Skeletal muscle cell (primary cell): ENCODE results near the gene TRA2A.
"Not testable (repeated sequence)": the region's sequence is repeated elsewhere in the genome, so short reads cannot be mapped to it uniquely, and the experiment has no call there.

Source experiments
- DNase-seq: peaks from one replicate; pipeline ENCODE4 v3.0.0-alpha.2; 2010; ENCODE audit warnings: low read depth
- H3K4me3 ChIP-seq: 2 replicates; pipeline ENCODE4 v1.5.1; 2011; ENCODE audit warnings: low read depth, mild to moderate bottlenecking, control low read depth, low read length, moderate library complexity

The TRA2A gene

DNA sequence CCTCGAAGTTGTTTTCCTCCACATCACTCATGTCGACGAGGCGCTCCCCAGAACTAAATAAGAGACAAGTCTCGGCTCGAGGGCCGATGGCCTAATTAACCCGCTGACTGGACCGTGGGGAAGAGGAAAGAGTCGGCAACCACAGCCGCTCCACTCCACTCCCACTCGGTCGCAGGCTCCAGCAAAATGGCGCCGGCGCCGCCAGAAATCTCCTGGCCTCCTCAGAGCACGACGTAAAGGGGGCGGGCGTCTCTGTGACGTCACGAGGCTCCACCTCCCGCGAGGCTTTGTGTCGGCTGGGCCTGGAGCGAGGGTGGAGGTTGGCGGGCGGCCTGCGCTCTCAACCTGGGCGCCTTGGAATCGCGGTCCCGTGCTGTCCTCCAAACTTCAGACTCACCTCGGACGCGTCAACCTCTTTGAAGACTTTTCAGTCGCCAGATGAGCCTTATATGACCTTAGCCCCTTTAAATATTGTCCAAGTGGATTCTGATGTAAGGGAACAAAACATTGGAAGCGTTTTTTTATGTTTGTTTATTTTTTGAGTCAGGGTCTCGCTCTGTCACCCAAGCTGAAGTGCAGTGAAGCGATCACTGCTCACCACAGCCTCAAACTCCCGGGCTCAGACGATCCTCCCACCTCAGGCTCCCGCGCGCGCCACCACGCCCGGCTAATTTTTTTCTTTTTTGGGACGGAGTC lies at the start of gene TRA2A:
Gene TRA2A, minus strand, starts transcription at position 188 of the 696 bp plus-strand sequence. Its CDS starts 157 bp downstream, at position 31.
- DNase-seq, result peak; percentile 79
- H3K4me3 ChIP-seq, result peak within 1 kb of the TSS; percentile 95

DNA sequence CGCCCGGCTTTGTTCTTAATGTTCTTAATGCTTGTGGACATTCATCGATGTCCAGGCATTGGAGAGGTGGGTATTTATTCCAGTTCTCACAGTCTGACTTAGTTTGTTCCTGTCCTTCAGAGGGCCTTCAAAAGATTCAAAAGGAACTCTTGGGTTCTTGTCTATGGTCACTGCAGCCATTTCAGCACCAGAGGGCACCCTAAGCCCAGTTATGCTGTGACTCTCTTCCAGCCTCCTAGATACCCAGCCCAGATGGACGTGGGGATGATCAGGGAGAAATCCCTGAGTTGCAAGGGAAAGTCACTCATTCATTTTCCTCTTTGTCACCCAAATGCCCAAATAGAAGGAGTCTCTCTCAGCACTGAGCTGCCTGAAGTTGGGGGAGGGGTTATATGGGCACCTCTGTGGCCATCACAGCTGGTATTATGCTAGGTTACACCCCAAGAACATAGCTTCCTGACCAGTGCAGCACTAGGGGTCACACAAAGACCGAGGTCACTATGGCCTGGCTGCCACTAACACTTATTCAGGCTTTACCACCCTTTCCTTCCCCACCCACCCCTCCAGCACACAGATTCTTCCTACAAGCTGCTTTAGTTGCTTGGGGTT lies 38.9 kb upstream of the TRA2A start:
- H3K4me3 ChIP-seq, result no peak overlapping the region
- peak; percentile 25 for DNase-seq

DNA sequence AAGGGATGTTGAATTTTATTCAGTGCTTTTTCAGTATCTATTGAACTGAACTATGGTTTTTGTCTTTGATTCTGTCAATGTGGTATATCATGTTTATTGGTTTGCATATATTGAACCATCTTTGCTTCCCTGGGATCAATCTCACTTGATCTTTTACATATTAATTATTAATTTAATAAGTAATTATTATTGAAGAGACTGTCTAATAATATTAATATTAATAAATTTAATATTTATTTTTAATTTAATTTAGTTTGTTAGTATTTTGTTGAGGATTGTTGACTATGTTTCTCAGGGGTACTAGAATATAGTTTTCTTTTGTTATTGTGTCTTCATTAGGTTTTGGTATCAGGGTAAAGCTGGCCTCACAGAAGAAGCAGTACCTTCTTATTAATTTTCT lies 26.5 kb upstream of the TRA2A start:
- H3K4me3 ChIP-seq, result no peak overlapping the region
- DNase-seq, result no peak

DNA sequence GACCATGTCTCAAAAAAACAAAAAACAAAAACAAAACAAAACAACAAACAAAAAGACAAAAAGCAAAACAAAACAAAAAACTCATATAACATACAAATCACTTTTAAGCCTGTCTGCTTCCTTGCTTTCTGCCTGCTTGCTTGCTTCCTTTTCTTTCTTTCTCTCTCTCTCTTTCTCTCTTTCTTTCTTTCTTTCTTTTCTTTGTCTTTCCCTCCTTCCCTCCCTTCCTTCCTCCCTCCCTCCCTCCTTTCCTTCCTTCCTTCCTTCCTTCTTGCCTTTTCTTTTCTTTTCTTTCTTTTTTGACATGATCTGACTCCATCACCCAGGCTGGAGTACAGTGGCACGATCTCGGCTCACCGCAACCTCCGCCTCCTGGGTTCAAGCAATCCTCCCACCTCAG lies 15.9 kb upstream of the TRA2A start:
- H3K4me3 ChIP-seq, result no peak overlapping the region
- no peak for DNase-seq

DNA sequence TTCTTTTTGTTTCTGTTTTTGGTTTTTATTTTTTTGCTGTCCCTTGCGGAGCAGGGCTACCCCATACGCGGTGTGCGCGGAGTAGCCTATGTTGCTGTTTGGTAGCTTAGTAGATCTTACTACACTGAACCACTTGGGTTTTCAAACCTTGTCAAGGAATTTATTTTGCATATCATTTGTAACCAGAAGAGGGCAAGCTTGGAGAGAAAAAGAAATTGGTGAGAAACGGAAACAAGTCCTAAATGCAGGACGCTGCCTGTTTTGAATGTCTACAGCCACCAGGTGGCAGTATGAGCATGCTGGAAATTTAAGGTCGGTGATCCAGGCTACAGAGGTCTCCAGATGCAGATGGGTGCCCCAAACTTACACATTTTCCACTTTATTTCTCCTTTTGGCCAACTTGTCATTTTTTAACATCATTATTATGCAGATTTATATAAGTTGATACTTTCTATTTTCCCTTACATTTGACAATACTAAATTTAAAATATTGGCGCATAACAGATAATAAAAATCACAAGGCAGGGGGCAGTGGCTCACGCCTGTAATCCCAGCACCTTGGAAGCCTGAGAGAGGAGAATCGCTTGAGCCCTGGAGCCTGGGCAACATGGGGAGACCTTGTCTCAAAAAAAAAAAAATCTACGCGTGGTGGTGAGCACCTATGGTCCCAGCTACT lies 15.3 kb upstream of the TRA2A start:
- DNase-seq, result peak; percentile 55
- no peak overlapping the region for H3K4me3 ChIP-seq

DNA sequence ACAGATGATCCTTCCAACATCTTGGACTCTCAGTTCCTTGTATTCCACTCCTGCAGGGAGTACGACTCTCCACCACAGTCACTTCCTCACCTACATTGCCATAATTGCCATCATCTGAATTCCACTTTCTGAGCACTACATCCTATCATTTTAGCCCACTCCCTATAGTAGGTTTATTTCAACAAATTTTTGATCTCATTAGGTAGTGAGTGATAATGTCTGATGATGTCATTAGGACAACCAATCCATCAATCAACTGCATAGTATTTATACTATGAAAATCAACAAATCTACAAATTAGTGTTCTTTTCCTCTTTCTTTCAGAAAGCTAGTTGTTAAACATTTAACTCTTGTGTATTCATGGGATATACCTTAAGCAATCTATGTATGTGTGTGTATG lies 13.7 kb upstream of the TRA2A start:
- no peak for DNase-seq
- H3K4me3 ChIP-seq, result no peak overlapping the region

DNA sequence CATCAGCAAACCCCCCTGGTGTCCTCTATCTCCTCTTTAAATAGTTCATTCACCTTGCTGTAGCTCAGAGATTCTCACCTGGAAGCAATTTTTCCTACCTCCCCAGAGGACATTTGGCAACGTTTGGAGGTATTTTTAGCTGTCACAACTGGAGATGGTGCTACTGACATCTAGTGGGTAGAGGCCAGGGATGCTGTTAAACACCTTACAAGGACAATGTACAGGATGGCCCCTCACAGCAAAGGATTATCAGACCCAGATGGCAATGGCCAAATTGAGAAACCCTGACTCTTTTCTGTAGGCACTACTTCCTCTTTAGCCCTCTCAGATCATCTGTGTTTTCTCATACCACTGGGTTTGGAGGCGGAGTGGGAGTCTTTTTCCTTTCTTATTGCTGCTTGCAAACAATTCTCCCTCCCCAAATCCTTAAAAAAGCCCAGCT lies 13.2 kb upstream of the TRA2A start:
- H3K4me3 ChIP-seq, result no peak overlapping the region
- no peak for DNase-seq

DNA sequence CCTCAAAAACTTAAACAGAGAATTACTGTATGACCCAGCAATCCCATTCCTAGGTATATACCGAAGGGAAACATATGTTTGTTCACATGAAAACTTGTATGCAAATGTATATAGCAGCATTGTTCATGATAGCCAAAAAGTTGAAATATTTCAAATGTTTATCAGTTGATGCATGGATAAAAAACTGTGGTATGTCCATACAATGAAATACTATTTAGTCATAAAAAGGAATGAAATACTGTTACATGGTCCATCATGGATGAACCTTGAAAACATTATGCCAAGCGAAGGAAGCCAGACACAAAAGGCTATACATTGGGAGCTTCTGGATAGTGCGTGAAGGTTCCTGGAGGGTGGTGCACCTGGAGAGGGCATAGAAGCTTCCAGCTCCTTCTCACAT lies 11.0 kb upstream of the TRA2A start:
- DNase-seq, result no peak
- H3K4me3 ChIP-seq, result no peak overlapping the region

DNA sequence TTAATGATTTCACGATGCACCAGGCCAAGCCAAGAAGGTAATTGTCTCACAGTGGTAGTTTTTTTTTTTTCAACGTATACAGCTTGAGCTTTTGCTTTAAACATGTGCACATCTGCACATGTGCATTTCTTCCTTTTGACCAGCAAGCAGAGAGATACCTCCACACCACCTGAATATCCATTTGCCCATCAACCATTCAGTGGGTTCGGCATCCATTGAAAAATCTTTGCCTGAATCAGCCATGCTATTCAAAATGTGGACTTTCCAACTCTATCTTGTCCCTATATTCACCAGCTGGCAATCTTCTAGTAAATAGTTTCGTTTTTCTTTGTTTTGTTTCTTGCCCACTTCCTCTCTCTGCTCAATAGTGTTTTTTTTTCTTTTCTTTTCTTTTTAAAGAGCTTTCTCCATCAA lies 7.7 kb upstream of the TRA2A start:
- no peak for DNase-seq
- H3K4me3 ChIP-seq, result no peak overlapping the region

DNA sequence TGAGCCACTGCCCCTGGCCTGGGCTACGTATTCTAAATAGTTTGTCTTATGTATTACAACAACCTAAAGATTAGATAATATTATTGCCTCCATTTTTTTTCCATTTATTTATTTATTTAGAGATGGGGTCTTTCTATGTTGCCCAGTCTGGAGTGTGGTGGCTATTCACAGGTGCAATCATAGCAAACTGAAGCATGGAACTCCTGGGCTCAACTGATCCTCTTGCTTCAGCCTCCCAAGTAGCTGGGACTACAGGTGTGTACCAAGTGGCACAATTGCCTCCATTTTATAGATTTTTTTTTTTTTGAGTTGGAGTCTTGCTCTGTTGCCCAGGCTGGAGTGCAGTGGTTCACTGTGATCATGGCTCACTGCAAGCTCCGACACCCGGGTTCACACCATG lies 6.5 kb upstream of the TRA2A start:
- no peak overlapping the region for H3K4me3 ChIP-seq
- no peak for DNase-seq

DNA sequence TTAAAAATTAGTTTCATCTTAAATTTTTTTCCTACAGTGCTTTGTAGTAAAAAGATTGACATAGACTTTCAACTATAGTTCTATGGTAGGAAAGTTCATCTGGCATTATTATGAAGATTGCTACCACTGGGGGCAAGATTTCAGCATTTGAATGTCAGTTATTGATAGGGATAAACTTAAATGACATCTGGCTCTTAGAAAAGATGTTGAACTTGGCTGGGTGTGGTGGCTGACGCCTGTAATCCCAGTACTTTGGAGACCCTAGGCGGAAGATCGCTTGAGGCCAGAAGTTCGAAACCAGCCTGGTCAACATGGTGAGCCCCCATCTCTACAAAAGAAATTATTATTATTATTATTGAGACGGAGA lies 1.4 kb upstream of the TRA2A start:
- H3K4me3 ChIP-seq, result no peak overlapping the region
- DNase-seq, result no peak

DNA sequence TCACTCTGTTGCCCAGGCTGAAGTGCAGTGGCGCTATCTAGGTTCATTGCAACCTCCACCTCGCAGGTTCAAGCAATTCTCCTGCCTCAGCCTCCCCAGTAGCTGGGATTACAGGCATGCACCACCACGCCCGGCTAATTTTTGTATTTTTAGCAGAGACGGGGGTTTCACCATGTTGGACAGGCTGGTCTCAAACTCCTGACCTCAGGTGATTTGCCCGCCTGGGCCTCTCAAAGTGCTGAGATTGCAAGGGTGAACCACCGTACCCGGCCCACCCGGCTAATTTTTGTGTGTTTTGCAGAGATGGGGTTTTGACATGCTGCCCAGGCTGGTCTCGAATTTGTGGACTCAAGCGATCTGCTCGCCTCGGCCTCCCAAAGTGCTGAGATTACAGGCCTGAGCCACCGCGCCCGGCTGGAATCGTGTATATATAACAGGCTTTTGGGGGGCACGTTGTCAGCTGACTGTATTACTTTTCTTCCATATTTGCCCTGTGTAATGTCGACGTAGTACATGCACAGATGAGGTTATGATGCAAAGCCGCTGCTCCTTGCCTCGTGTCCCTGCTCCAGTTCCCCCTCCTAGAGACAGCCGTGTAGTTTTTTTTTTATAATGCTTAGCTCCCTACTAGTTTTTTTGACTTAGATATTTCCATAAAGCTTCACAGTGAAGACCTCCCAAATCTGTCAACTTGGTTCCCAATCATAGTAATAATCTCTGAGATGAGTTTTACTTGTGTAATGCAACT lies 883 bp upstream of the TRA2A start:
- DNase-seq, result no peak
- H3K4me3 ChIP-seq, result no peak overlapping the region

DNA sequence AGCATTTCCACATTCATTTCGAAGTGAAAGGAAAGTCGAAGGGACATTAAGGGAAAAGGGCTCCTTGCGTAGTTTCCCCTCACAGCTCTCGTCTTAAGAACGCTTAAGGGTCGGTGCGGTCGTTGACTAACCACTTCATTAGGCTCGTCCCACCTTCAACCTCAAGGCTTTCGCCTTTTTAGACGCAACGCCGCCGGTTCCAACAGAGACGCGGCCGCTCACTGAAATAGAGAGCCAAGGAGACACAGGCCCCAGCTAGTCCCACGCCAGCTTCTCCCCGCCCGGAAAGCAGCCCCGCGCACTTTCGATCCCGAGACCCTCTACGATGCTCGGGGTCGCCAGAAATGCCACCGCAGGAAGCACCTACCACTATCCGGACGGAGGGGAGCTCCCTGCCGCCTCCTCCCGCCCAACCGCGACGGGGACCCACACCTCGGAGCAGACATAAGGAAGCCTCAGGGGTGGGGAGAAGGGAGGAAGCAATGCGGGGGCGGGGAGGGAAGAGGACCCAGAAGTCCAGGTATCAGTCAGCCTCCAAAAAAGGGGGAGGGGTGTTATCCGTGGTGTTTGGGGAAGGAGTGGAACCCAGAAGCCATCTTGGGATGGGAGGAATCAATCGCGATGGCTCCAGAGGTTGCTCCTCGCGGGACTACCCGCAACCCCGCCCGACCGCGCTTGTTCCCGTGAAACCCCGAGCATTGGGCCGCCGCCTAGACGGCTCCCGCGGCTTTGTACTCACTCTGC lies 559 bp downstream of the TRA2A start:
- peak overlapping the region; percentile 95 for H3K4me3 ChIP-seq
- no peak for DNase-seq

DNA sequence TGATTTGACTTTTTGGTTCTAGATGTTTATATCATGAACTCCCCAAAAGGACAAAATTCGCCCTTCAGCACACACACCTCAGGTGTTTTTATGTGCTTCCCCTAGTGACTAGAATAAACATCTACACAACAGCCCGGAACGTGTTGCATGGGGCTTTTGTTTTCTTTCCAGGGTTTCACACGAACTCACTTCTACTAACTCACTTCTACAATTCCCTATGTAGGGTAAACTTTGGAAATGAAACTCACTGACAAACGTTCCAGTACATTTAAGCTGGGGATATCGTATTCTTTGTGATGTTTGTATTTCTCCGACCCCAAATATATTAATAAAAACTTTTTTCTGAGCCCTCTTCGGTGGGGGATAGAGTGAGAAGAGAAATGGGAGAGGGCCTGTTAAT lies 1.4 kb downstream of the TRA2A start:
- H3K4me3 ChIP-seq, result peak overlapping the region; percentile 95
- DNase-seq, result no peak

DNA sequence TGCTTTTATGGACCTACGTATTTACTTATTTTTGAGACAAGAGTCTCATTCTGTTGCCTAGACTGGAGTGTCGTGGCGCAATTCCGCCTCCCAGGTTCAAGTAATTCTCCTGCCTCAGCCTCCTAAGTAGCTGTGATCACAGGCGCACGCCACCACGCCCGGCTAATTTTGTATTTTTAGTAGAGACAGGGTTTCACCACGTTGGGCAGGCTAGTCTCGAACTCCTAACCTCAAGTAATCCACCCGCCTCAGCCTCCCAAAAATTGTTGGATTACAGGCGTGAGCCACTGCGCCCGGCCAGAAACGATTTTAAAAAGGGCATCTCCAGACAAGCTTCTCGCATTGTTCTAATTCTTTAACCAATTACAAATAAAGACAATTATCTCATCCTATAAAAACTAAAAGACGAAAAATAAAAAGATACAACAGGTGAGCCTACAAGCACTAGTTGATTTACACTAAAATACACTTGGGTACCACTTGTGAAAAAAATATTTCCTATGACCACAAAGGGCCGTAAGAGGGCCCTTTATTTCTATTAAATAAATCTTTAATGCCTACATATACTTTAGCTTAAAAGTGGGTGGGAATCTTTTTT lies 2.4 kb downstream of the TRA2A start:
- no peak for DNase-seq
- H3K4me3 ChIP-seq, result peak overlapping the region; percentile 95

DNA sequence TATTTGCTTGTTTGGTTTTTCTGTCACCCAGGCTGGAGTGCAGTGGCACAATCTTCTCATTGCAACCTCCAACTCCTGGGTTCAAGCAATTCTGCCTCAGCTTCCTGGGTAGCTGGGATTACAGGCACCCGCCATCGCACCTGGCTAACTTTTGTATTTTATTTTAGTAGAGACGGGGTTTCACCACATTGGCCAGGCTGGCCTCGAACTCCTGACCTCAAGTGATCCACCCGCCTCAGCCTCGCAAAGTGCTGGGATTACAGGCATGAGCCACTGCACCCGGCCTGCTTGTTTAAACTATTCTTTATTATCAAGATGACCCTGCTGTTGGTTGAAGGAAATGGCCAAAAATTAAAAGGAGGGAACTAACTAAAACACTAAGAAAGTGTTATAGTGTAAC lies 6.2 kb downstream of the TRA2A start:
- DNase-seq, H3K4me3 ChIP-seq: not testable (repeated sequence)

DNA sequence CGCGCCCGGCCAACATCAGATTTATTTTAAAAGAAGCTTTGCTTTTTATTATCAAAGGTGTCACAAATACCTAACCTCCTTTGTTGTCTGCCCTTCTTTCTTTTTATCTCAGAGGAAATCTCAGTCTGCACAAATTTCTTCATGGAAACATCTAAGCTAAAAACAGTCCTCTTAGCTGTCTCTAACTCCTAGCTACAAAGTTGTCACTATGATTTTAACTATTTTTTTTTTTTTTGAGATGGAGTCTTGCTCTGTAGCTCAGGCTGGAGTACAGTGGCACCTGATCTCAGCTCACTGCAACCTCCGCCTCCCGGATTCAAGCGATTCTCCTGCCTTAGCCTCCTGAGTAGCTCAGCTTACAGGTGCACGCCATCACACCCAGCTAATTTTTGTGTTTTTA lies 7.3 kb downstream of the TRA2A start:
- no peak for DNase-seq
- no peak overlapping the region for H3K4me3 ChIP-seq

DNA sequence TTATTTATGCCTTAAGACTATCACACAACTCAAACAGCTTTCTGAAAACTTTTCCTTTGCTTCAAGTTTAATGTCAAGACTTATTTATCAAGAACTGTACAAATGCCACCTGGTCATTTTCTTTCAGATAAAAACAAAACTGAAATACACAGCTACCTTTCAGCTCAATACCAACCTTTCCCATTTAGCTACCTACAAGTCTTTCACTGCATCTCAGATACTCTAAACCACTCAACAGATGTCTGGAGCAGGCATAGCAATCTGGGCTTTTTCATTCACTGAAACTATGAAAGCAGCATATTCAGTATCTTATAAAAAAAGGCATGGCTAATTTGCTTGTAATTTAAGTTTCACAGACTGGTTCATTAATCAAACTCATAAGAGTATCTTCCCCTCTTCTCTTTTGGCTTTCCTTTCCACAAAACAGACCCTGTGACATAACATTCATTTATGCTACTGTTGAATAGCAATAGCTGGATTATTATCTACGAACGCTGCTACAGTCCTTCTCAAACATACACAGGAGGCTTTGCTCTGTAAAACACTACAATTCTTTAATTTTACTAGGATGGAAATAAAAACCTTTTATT lies 8.2 kb downstream of the TRA2A start:
- no peak for DNase-seq
- no peak overlapping the region for H3K4me3 ChIP-seq

DNA sequence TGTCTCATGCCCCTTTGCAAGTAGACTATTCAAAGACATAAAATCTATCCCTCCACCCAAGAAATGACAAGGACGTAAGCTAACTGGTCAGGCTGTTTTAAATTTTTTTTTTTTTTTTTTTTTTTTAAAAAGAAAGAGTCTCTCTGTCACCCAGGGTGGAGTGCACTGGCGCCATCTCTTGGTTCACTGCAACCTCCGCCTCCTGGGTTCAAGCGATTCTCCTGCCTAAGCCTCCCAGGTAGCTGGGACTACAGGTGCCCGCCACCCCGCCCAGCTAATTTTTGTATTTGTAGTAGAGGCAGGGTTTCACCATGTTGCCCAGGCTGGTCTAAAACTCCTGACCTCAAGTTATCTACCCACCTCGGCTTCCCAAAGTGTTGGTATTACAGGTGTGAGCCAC lies 11.2 kb downstream of the TRA2A start:
- no peak overlapping the region for H3K4me3 ChIP-seq
- DNase-seq, result no peak
